Measurements from ENCODE around the gene TNFSF10.
"Not testable (repeated sequence)": the region's sequence is repeated elsewhere in the genome, so short reads cannot be mapped to it uniquely, and the experiment has no call there.

TNFSF10 gene

GRCh38 chr3:172517859-172518466 is 5.3 kb downstream of the TNFSF10 start:
- Mint-ChIP-seq H3K9me3 (no peaks in the 10 kb centered on the region), H3K27ac (peak overlapping the region; percentile 98), H3K4me1 (ENCODE audit: low read depth) (peaks cover 64% of the 10 kb centered on the region), H3K36me3 (ENCODE audit: low read depth) (peaks cover 91% of the 10 kb centered on the region), H3K4me3 (peak overlapping the region; percentile 99), H3K27me3 (ENCODE audit: low read depth) (no peaks in the 10 kb centered on the region)

DNA sequence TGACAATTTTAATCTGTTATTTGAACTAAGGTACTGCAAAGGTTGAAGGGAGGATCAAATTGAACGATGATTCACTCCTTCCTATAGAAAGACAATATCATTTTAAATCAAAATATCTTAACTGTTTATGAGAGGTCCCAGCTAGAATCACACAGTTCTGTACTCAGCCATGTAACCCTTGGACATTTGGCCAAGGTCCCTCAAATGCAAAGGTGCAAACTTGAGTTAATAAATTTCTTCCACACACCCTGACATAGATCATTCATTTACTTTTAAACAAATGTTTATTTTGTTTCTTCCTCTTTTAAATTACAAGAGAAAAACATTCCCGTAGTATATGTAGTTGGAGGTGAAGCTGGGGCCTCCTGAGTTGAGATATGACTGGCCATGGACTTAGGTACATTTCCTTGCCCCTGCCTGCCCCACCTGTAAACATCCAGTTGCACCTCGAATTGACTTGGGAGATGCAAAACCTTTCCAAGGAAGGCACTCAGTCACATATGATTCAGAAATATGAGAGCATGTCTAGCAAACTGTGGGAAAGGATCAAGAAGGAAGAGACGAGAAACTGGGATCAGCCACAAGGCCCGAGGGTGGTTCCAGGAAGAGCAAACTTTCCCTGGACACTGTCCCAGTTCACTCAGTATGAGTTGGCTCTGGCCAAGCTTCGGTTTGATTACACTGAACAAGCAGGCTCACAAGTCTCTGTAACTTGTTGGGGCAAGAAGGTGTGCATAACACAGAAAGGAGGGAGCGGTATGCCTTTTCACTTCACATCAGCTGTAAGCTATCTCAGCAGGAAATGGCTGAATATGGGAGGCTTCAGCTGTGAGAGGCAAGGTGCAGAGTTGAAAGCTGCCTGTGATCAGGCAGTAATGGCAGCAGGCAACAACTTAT is 6.7 kb downstream of the TNFSF10 start:
- Mint-ChIP-seq H3K27ac (peak overlapping the region; percentile 98), H3K4me1 (ENCODE audit: low read depth) (peaks cover 76% of the 10 kb centered on the region), H3K9me3 (no peaks in the 10 kb centered on the region), H3K27me3 (ENCODE audit: low read depth) (no peaks in the 10 kb centered on the region), H3K4me3 (peak overlapping the region; percentile 99), H3K36me3 (ENCODE audit: low read depth) (peaks cover 93% of the 10 kb centered on the region)

DNA sequence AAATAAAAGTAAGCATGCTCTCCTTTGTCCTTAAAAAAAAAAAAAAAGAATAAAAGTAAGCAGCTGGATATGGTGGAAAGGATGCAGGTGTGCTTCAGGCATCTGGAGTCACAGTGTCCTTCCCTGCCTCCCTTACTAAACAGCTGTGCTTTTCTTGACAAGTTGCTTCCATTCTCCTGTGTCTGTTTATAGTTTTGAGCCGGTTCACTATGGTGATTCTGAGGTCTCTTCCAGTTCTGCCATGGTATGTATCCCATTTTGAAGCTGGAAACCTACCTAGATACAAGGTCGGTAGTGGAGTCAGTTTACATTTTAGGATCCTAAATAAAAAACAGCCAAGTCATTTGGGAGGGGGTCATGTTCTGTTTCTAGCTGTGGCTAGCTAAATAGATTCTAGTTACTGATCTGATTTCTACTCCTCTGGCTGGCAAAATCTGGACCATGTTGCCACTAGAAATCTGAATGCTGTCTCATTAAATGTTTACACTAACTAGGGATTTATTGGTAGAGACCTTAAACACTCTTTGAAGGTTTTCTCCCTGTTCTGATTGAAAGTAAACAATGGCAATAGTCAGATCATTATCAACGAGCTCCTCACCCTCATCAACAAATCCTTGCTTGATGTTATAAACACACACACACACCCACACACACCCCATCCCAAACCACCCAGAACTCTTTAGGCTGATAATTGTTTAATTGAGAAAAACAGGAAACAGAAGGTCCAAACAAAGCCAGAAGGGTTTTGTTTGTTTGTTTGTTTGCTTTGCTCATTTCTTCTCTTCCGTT is 7.9 kb downstream of the TNFSF10 start:
- Mint-ChIP-seq H3K27ac (peak overlapping the region; percentile 98), H3K9me3 (no peaks in the 10 kb centered on the region), H3K36me3 (ENCODE audit: low read depth) (peaks cover 93% of the 10 kb centered on the region), H3K27me3 (ENCODE audit: low read depth) (no peaks in the 10 kb centered on the region), H3K4me1 (ENCODE audit: low read depth) (peaks cover 83% of the 10 kb centered on the region), H3K4me3 (peak overlapping the region; percentile 99)

GRCh38 chr3:172514678-172515077 is 8.6 kb downstream of the TNFSF10 start:
- Mint-ChIP-seq H3K4me3 (peak overlapping the region; percentile 99), H3K27ac (peak overlapping the region; percentile 98), H3K27me3 (ENCODE audit: low read depth) (no peaks in the 10 kb centered on the region), H3K36me3 (ENCODE audit: low read depth) (peaks cover 92% of the 10 kb centered on the region), H3K9me3 (no peaks in the 10 kb centered on the region), H3K4me1 (ENCODE audit: low read depth) (peaks cover 86% of the 10 kb centered on the region)

GRCh38 chr3:172513488-172513887 is 9.7 kb downstream of the TNFSF10 start:
- Mint-ChIP-seq H3K27me3 (ENCODE audit: low read depth) (no peaks in the 10 kb centered on the region), H3K27ac (peak overlapping the region; percentile 98), H3K9me3 (no peaks in the 10 kb centered on the region), H3K4me1 (ENCODE audit: low read depth) (peaks cover 92% of the 10 kb centered on the region), H3K4me3 (peak overlapping the region; percentile 99), H3K36me3 (ENCODE audit: low read depth) (peaks cover 95% of the 10 kb centered on the region)

DNA sequence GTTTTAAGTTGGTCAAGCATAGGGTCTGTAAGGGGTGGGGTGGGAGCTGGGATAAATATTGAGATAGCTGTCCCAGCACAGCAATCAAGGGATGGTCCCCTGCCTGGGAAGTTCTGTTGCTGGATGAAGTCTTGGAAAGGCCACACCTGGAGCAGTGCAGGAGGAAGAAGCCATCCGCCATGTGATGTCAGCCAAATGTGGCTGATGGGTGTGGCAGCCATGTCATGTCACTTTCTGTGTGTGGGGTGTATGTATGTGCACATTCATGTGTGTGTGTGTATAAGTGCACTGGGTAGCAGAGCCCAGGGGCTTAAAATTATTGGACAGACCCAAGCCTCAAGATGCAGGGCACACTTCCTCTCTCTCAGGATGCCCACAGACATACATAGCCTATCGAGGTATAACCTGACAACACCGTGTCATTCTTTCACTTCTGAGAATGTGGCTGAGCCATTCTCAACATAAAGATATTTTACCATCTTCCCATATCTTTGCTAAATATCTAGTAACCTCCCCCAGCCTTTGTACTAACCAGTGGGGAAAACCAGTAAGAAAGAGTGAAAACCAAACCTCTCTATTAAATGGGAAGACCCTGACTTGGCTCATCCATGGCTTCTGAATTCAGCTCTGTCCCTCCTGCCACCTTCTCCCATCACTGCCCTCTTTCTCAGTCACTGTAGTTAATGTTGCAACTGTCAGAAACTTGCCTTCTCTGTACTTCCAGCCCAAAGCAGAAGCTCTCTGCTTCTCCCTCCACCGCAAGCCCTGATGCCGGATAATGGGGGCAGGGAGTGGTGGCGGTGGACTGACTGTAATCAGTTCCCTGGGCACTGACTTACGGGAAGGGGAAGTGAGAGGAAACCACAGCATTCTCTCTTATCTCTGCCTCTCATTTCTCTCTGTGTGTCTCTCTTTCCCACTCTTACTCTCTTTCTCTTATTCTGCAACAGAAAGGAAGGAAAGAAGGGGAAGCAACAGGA is 11.2 kb downstream of the TNFSF10 start:
- peak overlapping the region; percentile 73 for H3K4me3 Mint-ChIP-seq
- H3K27ac Mint-ChIP-seq = peak overlapping the region; percentile 87
- H3K36me3 Mint-ChIP-seq (ENCODE audit: low read depth) = peaks cover 96% of the 10 kb centered on the region
- no peaks in the 10 kb centered on the region for H3K9me3 Mint-ChIP-seq
- H3K27me3 Mint-ChIP-seq (ENCODE audit: low read depth) = no peaks in the 10 kb centered on the region
- H3K4me1 Mint-ChIP-seq (ENCODE audit: low read depth) = peaks cover 93% of the 10 kb centered on the region

GRCh38 chr3:172506094-172506493 is 17.1 kb downstream of the TNFSF10 start:
- Mint-ChIP-seq H3K4me3 (no peak overlapping the region), H3K4me1 (ENCODE audit: low read depth) (peaks cover 63% of the 10 kb centered on the region), H3K9me3 (peaks cover 5% of the 10 kb centered on the region), H3K27ac (peak overlapping the region; percentile 63), H3K36me3 (ENCODE audit: low read depth) (peaks cover 83% of the 10 kb centered on the region), H3K27me3 (ENCODE audit: low read depth) (no peaks in the 10 kb centered on the region)

- Mint-ChIP-seq H3K36me3 (ENCODE audit: low read depth) (peaks cover 41% of the 10 kb centered on the region), H3K4me3 (no peak overlapping the region), H3K9me3 (peaks cover 11% of the 10 kb centered on the region), H3K4me1 (ENCODE audit: low read depth) (peaks cover 29% of the 10 kb centered on the region), H3K27me3 (ENCODE audit: low read depth) (no peaks in the 10 kb centered on the region), H3K27ac (no peak overlapping the region)
Measured at GRCh38 chr3:172501540-172501939, 21.7 kb downstream of the TNFSF10 start.

DNA sequence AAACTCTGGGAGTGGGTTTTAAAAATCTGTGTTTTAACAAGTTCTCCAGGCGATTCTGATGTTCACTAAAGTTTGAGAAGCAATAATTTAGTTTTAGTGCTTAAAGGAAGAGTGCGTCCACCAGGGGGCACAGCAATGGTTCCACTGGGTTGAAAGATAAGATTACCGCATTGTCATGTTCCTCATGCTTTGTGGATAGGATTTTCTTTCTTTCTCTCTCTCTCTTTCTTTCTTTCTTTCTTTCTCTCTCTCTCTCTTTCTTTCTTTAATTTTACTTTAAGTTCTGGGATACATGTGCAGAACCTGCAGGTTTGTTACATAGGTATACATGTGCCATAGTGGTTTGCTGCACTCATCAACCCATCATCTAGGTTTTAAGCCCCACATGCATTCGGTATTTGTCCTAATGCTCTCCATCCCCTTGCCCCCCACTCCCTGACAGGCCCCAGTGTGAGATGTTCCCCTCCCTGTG is 33.0 kb downstream of the TNFSF10 start:
- not testable (repeated sequence) for H3K27me3 Mint-ChIP-seq (ENCODE audit: low read depth); H3K9me3 Mint-ChIP-seq
- H3K27ac Mint-ChIP-seq = peak overlapping the region; percentile 75
- H3K4me1 Mint-ChIP-seq (ENCODE audit: low read depth) = peaks cover 17% of the 10 kb centered on the region
- peak overlapping the region; percentile 23 for H3K4me3 Mint-ChIP-seq
- H3K36me3 Mint-ChIP-seq (ENCODE audit: low read depth) = peaks cover 13% of the 10 kb centered on the region

DNA sequence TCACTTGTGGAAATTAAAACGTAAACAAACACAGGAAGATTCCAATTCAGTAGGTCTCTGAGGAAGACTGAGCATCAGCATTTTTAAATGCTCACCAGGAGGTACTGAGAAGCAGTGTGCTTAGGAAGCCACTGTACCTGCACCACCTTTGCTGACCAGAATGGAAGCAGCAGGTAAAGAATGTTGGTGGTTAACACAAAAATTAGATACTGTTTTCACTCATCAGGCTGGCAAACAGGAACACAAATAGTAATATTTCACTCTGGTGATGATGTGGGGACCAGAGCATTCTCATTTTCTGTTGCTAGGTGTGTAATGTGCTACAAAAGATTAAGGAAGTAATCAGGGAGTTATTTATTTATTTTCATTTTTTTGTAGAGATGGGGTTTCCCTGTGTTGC is 45.1 kb downstream of the TNFSF10 start:
- Mint-ChIP-seq H3K27me3 (ENCODE audit: low read depth) (peaks cover 13% of the 10 kb centered on the region), H3K27ac (no peak overlapping the region), H3K36me3 (ENCODE audit: low read depth) (no peaks in the 10 kb centered on the region), H3K4me1 (ENCODE audit: low read depth) (peaks cover 17% of the 10 kb centered on the region), H3K4me3 (no peak overlapping the region), H3K9me3 (peaks cover 4% of the 10 kb centered on the region)

DNA sequence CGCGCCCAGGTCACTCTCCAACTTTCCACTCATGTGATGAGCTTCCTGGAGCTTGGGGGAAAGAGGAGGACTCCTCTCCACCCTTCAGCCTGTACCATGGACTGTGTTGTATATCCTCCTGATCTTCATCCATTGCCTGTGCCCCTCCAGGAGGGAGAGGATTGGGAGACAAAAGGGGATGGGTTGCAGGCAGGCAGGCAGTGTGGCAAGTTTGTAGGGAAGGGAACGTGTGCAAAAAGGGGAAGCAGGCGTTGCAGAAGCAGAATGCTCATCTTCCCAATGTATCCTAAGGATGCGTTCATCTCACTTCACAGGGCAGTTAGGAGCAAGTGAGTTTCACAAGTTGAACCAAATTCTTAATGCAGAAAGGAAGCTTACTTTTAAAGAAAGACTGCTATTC is 46.9 kb downstream of the TNFSF10 start:
- Mint-ChIP-seq H3K36me3 (ENCODE audit: low read depth) (no peaks in the 10 kb centered on the region), H3K27me3 (ENCODE audit: low read depth) (peaks cover 10% of the 10 kb centered on the region), H3K4me3 (peak overlapping the region; percentile 29), H3K27ac (peak overlapping the region; percentile 23), H3K4me1 (ENCODE audit: low read depth) (peaks cover 17% of the 10 kb centered on the region), H3K9me3 (no peaks in the 10 kb centered on the region)

DNA sequence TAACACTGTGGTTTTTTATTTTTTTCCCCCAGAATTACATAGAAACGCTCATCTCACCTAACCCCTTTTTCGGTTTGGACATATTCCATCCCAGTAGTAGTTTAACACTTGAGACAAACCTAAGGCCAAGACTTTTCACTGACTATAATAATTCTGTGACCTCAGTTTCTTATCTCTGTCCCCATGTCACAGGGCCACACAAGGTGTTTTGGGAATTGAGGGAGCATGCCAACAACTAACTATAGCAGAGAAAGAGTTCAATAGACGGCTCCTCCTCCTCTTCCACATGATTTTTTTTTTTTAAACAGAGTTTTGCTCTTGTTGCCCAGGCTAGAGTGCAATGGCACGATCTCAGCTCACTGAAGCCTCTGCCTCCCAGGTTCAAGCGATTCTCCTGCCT is 47.5 kb downstream of the TNFSF10 start:
- H3K36me3 Mint-ChIP-seq (ENCODE audit: low read depth) = peaks cover 2% of the 10 kb centered on the region
- no peaks in the 10 kb centered on the region for H3K9me3 Mint-ChIP-seq
- H3K27me3 Mint-ChIP-seq (ENCODE audit: low read depth) = peaks cover 15% of the 10 kb centered on the region
- H3K27ac Mint-ChIP-seq = no peak overlapping the region
- H3K4me3 Mint-ChIP-seq = no peak overlapping the region
- H3K4me1 Mint-ChIP-seq (ENCODE audit: low read depth) = peaks cover 17% of the 10 kb centered on the region

GRCh38 chr3:172471903-172472302 is 51.3 kb downstream of the TNFSF10 start:
- H3K9me3 Mint-ChIP-seq = no peaks in the 10 kb centered on the region
- peaks cover 30% of the 10 kb centered on the region for H3K27me3 Mint-ChIP-seq (ENCODE audit: low read depth)
- H3K4me3 Mint-ChIP-seq = no peak overlapping the region
- peaks cover 3% of the 10 kb centered on the region for H3K36me3 Mint-ChIP-seq (ENCODE audit: low read depth)
- peaks cover 5% of the 10 kb centered on the region for H3K4me1 Mint-ChIP-seq (ENCODE audit: low read depth)
- H3K27ac Mint-ChIP-seq = no peak overlapping the region
